Nucleus accumbens (tissue), 56 donors: Measurements from ENCODE around the gene FRMD4B.
"Not testable (repeated sequence)": the region's sequence is repeated elsewhere in the genome, so short reads cannot be mapped to it uniquely, and the experiment has no call there.

ENCODE experiments used
- DNase-seq, 56 donors: peaks; one replicate each; lab custom pipeline; 2025; lab: John Stamatoyannopoulos, UW

FRMD4B gene

GRCh38 chr3:69328103-69328962, 57.6 kb downstream of the FRMD4B start:
- DNase-seq, result no peak

- DNase-seq, result no peak
Observed at GRCh38 chr3:69326855-69327300, 59.0 kb downstream of the FRMD4B start.

- peak in 1 of 56 donors; percentile 6 for DNase-seq
Observed at GRCh38 chr3:69325151-69325550, 60.7 kb downstream of the FRMD4B start.

- peak in 8 of 56 donors; percentile 6 to 38 (median 11) for DNase-seq
Observed at GRCh38 chr3:69324362-69325025, 61.4 kb downstream of the FRMD4B start.

- DNase-seq, result no peak
Observed at GRCh38 chr3:69323941-69324340, 61.9 kb downstream of the FRMD4B start.

- not testable (repeated sequence) for DNase-seq
Observed at GRCh38 chr3:69322512-69322911, 63.4 kb downstream of the FRMD4B start.

- peak in 24 of 56 donors; percentile 12 to 82 (median 44) for DNase-seq
Observed at GRCh38 chr3:69322158-69322509, 63.8 kb downstream of the FRMD4B start.

- DNase-seq, result peak in 15 of 56 donors; percentile 10 to 82 (median 49)
Observed at GRCh38 chr3:69321301-69322157, 64.4 kb downstream of the FRMD4B start.

GRCh38 chr3:69320871-69321271, 65.0 kb downstream of the FRMD4B start:
- peak in 4 of 56 donors; percentile 13 to 37 (median 20) for DNase-seq

- DNase-seq, result no peak
Observed at GRCh38 chr3:69319652-69320051, 66.2 kb downstream of the FRMD4B start.

- DNase-seq, result no peak
Observed at GRCh38 chr3:69318410-69318809, 67.5 kb downstream of the FRMD4B start.

- DNase-seq, result no peak
Observed at GRCh38 chr3:69313251-69313650, 72.6 kb downstream of the FRMD4B start.

GRCh38 chr3:69309814-69310213, 76.1 kb downstream of the FRMD4B start:
- DNase-seq, result peak in 2 of 56 donors; percentile 10 to 17

- DNase-seq, result peak in 46 of 56 donors; percentile 16 to 76 (median 52)
Observed at GRCh38 chr3:69306239-69307185, 79.4 kb downstream of the FRMD4B start.

- no peak for DNase-seq
Observed at GRCh38 chr3:69305011-69305410, 80.9 kb downstream of the FRMD4B start.

GRCh38 chr3:69304396-69304795, 81.5 kb downstream of the FRMD4B start:
- DNase-seq, result no peak

- no peak for DNase-seq
Observed at GRCh38 chr3:69300296-69300695, 85.6 kb downstream of the FRMD4B start.

GRCh38 chr3:69299344-69299743, 86.5 kb downstream of the FRMD4B start:
- no peak for DNase-seq

GRCh38 chr3:69297501-69297900, 88.4 kb downstream of the FRMD4B start:
- no peak for DNase-seq

GRCh38 chr3:69296995-69297394, 88.9 kb downstream of the FRMD4B start:
- DNase-seq, result no peak
